HepG2 (cell line): Measurements from ENCODE around the gene CCDC157. TPM values are rescaled to one million over a fixed set of nuclear protein-coding genes. Genes with fewer than 3 reads are reported as not detected.

Experiments
- ARID4A ChIP-seq: sonication (generic); formaldehyde crosslinking; IDR thresholded peaks from 2 replicates; pipeline ENCODE4 v1.5.0; 2020; ENCODE audit warnings: mild to moderate bottlenecking, missing genetic modification reagents, borderline replicate concordance
- ARNT ChIP-seq: fragments of 450-650 bp; IDR thresholded peaks from 2 replicates; pipeline ENCODE4 v1.6.1; 2017
- HCFC1 ChIP-seq: fragments of 150-350 bp; IDR thresholded peaks from 2 replicates; pipeline ENCODE4 v1.6.1; 2014; ENCODE audit warnings: low read depth, low read length
- HES4 ChIP-seq: sonication (generic); formaldehyde crosslinking; IDR thresholded peaks from 2 replicates; pipeline ENCODE4 v1.9.0; 2021; ENCODE audit warnings: mild to moderate bottlenecking, missing genetic modification reagents, borderline replicate concordance
- NFKBIZ ChIP-seq: IDR thresholded peaks from 2 replicates; pipeline ENCODE4 v1.6.1; 2018; ENCODE audit warnings: missing genetic modification reagents, missing compliant biosample characterization
- PATZ1 ChIP-seq: sonication (generic); formaldehyde crosslinking; IDR thresholded peaks from 2 replicates; pipeline ENCODE4 v1.4.0; 2020; ENCODE audit warnings: missing genetic modification reagents
- PLRG1 ChIP-seq: fragments of 450-650 bp; conservative IDR thresholded peaks from 2 replicates; pipeline ENCODE4 v1.6.1; 2016
- REPIN1 ChIP-seq: sonication (generic); formaldehyde crosslinking; IDR thresholded peaks from 2 replicates; pipeline ENCODE4 v1.8.0; 2022; ENCODE audit warnings: missing genetic modification reagents, low read depth, mild to moderate bottlenecking, borderline replicate concordance
- RXRA ChIP-seq: sonication (generic); formaldehyde crosslinking; IDR thresholded peaks from 2 replicates; pipeline ENCODE4 v1.5.1; 2020; ENCODE audit warnings: missing genetic modification reagents
- SOX13 ChIP-seq, 3 experiments: fragments of 450-650 bp in 1 of 3; sonication (generic) in 1 of 3; formaldehyde crosslinking in 1 of 3; IDR thresholded peaks in 2 of 3; conservative IDR thresholded peaks in 1 of 3; 2 replicates each; pipeline versions ENCODE4 v1.5.0 to v1.6.1; 2016 to 2020; ENCODE audit warnings: antibody characterized with exemption in 1 of 3, mild to moderate bottlenecking in 1 of 3, missing compliant biosample characterization in 1 of 3, missing genetic modification reagents in 1 of 3, moderate library complexity in 1 of 3
- TBX3 ChIP-seq: fragments of 450-650 bp; IDR thresholded peaks from 2 replicates; pipeline ENCODE4 v1.6.1; 2017; ENCODE audit warnings: antibody characterized with exemption, mild to moderate bottlenecking, inconsistent platforms, borderline replicate concordance
- ZNF280B ChIP-seq: sonication (generic); formaldehyde crosslinking; IDR thresholded peaks from 2 replicates; pipeline ENCODE4 v1.5.0; 2020; ENCODE audit warnings: missing genetic modification reagents, mild to moderate bottlenecking, borderline replicate concordance
- ZNF512 ChIP-seq: sonication (generic); formaldehyde crosslinking; IDR thresholded peaks from 2 replicates; pipeline ENCODE4 v1.4.0; 2020; ENCODE audit warnings: mild to moderate bottlenecking, missing genetic modification reagents
- ZNF556 ChIP-seq: sonication (generic); formaldehyde crosslinking; IDR thresholded peaks from 2 replicates; pipeline ENCODE4 v1.4.0; 2020; ENCODE audit warnings: mild to moderate bottlenecking, missing genetic modification reagents, borderline replicate concordance
- ZSCAN31 ChIP-seq: sonication (generic); formaldehyde crosslinking; IDR thresholded peaks from 2 replicates; pipeline ENCODE4 v1.5.0; 2020; ENCODE audit warnings: low read depth, mild to moderate bottlenecking, missing genetic modification reagents
- polyA plus RNA-seq, 8 experiments: library from polyadenylated mRNA; depleted of rRNA in 3 of 8; stranded (reverse) in 7 of 8; unstranded in 1 of 8; fragments of >200 nt; fragmentation: Illumina TruSeq in 4 of 8; extraction: Trizol in 4 of 8; gene quantifications; 2 replicates each; pipeline versions ENCODE4 v1.2.1 to v1.2.3, GENCODE V29; 2011 to 2016; ENCODE audit warnings: low read depth in 4 of 8, missing spikeins in 1 of 8, mixed read lengths in 1 of 8; ENCODE audit not compliant: insufficient read depth in 1 of 8
- total RNA-seq, 5 experiments: library from RNA; depleted of rRNA; stranded (reverse); fragments of >200 nt; fragmentation: Illumina TruSeq; extraction: Trizol; gene quantifications; 2 replicates each; pipeline ENCODE4 v1.2.3, GENCODE V29; 2016; ENCODE audit warnings: low read depth in 1 of 5

Gene CCDC157
- total and polyA plus RNA-seq, 2 of the 13 experiments (the other 11 are each of a cell fraction or from before 2014, with no cell fraction given) = 1.4 to 1.6 TPM

GRCh38 chr22:30423959-30424533 is 67.2 kb downstream of the CCDC157 start (continued):
- TF ChIP-seq ZNF512 (CRISPR knock-in tag) (no peak), ARID4A (peak; percentile 83; the same call in 1 of the 2 replicates), ZSCAN31 (CRISPR knock-in tag) (no peak), ZNF280B (no peak), PLRG1 (no peak), NFKBIZ (CRISPR knock-in tag) (0 out of 2 replicates have a peak, but pooled peaks have one; percentile 18), SOX13 (IDR thresholded peaks at IDR 0.05) (no peak), SOX13 (CRISPR knock-in tag; conservative IDR thresholded peaks at IDR 0.05 in 1 of 2, IDR thresholded peaks at IDR 0.05 in 1 of 2) (peak in 1 of 2 experiments; percentile 46; a peak in 1 of 4 replicates), HES4 (CRISPR knock-in tag) (no peak), PATZ1 (CRISPR knock-in tag) (peak; percentile 82), REPIN1 (CRISPR knock-in tag) (no peak), TBX3 (peak; percentile 57; the same call in 1 of the 2 replicates), RXRA (CRISPR knock-in tag) (peak; percentile 68), ZNF556 (CRISPR knock-in tag) (no peak; the same call in 1 of the 2 replicates), HCFC1 (peak; percentile 75), ARNT (no peak)
